HepG2 (cell line): Measurements from ENCODE around the gene PCARE. TPM values are rescaled to one million over a fixed set of nuclear protein-coding genes. Genes with fewer than 3 reads are reported as not detected.

Source experiments
- ATAC-seq: fragments of 200-7000 bp; cut with Tn5 transposase; 3 replicates; pipeline ENCODE4 v1.9.1; 2020; ENCODE audit warnings: mild to moderate bottlenecking, moderate library complexity
- BruUV-seq: library from RNA; stranded (reverse); fragments of 400-500 nt; replicated peaks from 2 replicates; lab custom pipeline; 2021; lab: Mats Ljungman, UMichigan
- CTCF ChIA-PET: fragments of 300-600 bp; formaldehyde crosslinking; extraction: SDS; loops from one replicate; lab custom pipeline; 2021; ENCODE audit warnings: low total read pairs, inconsistent platforms, low intra/inter-chr PET ratio; lab: Yijun Ruan, JAX
- POLR2A ChIA-PET: fragments of 350-600 bp; sonication (Branson Sonifier 250); formaldehyde crosslinking; loops from one replicate; lab custom pipeline; 2020; ENCODE audit warnings: antibody characterized with exemption, inconsistent platforms; lab: Yijun Ruan, JAX
- DNase-seq: peaks from one replicate; pipeline ENCODE4 v3.0.0-alpha.2; 2015; ENCODE audit warnings: low spot score
- FAIRE-seq: peaks from 3 replicates; lab custom pipeline; 2011; peaks lifted over from hg19 to GRCh38; lab: Jason Lieb, UNC
- H2AFZ ChIP-seq: one replicate; pipeline ENCODE4 v1.6.1; 2011; ENCODE audit warnings: low read length, inconsistent platforms
- H3K27ac ChIP-seq: fragments of 300-600 bp; 3 replicates; pipeline ENCODE4 v1.8.0; 2011; ENCODE audit warnings: mixed run types, mild to moderate bottlenecking, mixed read lengths, low read length, inconsistent platforms; ENCODE audit not compliant: insufficient read depth; ENCODE audit errors: extremely low read length
- H3K27me3 ChIP-seq, 2 experiments: fragments of 200-600 bp in 1 of 2; 2 replicates in 1 of 2; 3 replicates in 1 of 2; pipeline versions ENCODE4 v1.6.0 to v1.8.0; 2011; ENCODE audit warnings: low read length in 2 of 2, mild to moderate bottlenecking in 2 of 2, moderate library complexity in 2 of 2, inconsistent platforms in 1 of 2; ENCODE audit not compliant: insufficient read depth in 2 of 2, control insufficient read depth in 1 of 2
- H3K36me3 ChIP-seq, 2 experiments: fragments of 200-600 bp in 1 of 2; replicated peaks in 1 of 2; 2 replicates in 1 of 2; 3 replicates in 1 of 2; pipeline versions ENCODE4 v1.5.1 to v1.8.0; 2011; ENCODE audit warnings: low read length in 2 of 2, inconsistent platforms in 1 of 2; ENCODE audit not compliant: insufficient read depth in 2 of 2, control insufficient read depth in 1 of 2
- H3K4me1 ChIP-seq: 2 replicates; pipeline ENCODE4 v1.5.1; 2012; ENCODE audit warnings: low read length, inconsistent platforms; ENCODE audit not compliant: insufficient read depth
- H3K4me2 ChIP-seq: 2 replicates; pipeline ENCODE4 v1.6.0; 2011; ENCODE audit warnings: low read depth, low read length, inconsistent platforms
- H3K4me3 ChIP-seq, 3 experiments: fragments of 200-600 bp in 1 of 3; sonication (generic), shearing (Covaris generic) in 1 of 3; replicated peaks in 1 of 3; 2 replicates each; pipeline ENCODE4 v1.5.1; 2011 to 2016; ENCODE audit warnings: low read length in 3 of 3, inconsistent platforms in 2 of 3, low read depth in 2 of 3, mild to moderate bottlenecking in 2 of 3, control low read depth in 1 of 3, mixed read lengths in 1 of 3; ENCODE audit not compliant: insufficient read depth in 1 of 3
- H3K79me2 ChIP-seq: one replicate; pipeline ENCODE4 v1.6.1; 2011; ENCODE audit warnings: low read length, inconsistent platforms; ENCODE audit not compliant: insufficient read depth
- H3K9ac ChIP-seq: 2 replicates; pipeline ENCODE4 v1.6.0; 2011; ENCODE audit warnings: mild to moderate bottlenecking, low read depth, low read length, inconsistent platforms; ENCODE audit not compliant: insufficient read depth
- H3K9me3 ChIP-seq: 2 replicates; pipeline ENCODE4 v1.5.1; 2012; ENCODE audit warnings: mild to moderate bottlenecking, low read length
- H4K20me1 ChIP-seq: 2 replicates; pipeline ENCODE4 v1.6.0; 2011; ENCODE audit warnings: inconsistent platforms, mild to moderate bottlenecking, low read length, moderate library complexity; ENCODE audit not compliant: insufficient read depth
- AGO1 ChIP-seq: fragments of 200-400 bp; formaldehyde crosslinking; IDR thresholded peaks from 2 replicates; pipeline ENCODE4 v1.6.1; 2017; ENCODE audit warnings: mild to moderate bottlenecking, low read depth, low read length, moderate library complexity; ENCODE audit not compliant: poor library complexity, severe bottlenecking
- HDAC6 ChIP-seq: fragments of 200-600 bp; sonication (generic); IDR thresholded peaks from 2 replicates; pipeline ENCODE4 v1.7.0; 2017; ENCODE audit warnings: mild to moderate bottlenecking, antibody characterized with exemption, low read length, low read depth
- HOXA3 ChIP-seq: sonication (generic); formaldehyde crosslinking; IDR thresholded peaks from 2 replicates; pipeline ENCODE4 v1.5.0; 2020; ENCODE audit warnings: missing genetic modification reagents
- ONECUT2 ChIP-seq: sonication (generic); formaldehyde crosslinking; IDR thresholded peaks from 2 replicates; pipeline ENCODE4 v1.4.0; 2020; ENCODE audit warnings: missing genetic modification reagents
- U2AF2 ChIP-seq: fragments of 200-400 bp; formaldehyde crosslinking; IDR thresholded peaks from 2 replicates; pipeline ENCODE4 v1.6.1; 2017; ENCODE audit warnings: low read depth, mild to moderate bottlenecking, low read length
- ZBTB1 ChIP-seq: sonication (generic); formaldehyde crosslinking; IDR thresholded peaks from 2 replicates; pipeline ENCODE4 v1.4.0; 2020; ENCODE audit warnings: missing genetic modification reagents, borderline replicate concordance
- ZBTB38 ChIP-seq: sonication (generic); formaldehyde crosslinking; IDR thresholded peaks from 2 replicates; pipeline ENCODE4 v1.5.1; 2020; ENCODE audit warnings: mild to moderate bottlenecking, missing genetic modification reagents
- ZBTB8A ChIP-seq: sonication (generic); formaldehyde crosslinking; IDR thresholded peaks from 2 replicates; pipeline ENCODE4 v1.4.0; 2020; ENCODE audit warnings: mild to moderate bottlenecking, low read depth, missing genetic modification reagents, borderline replicate concordance
- ZNF326 ChIP-seq: sonication (generic); formaldehyde crosslinking; IDR thresholded peaks from 2 replicates; pipeline ENCODE4 v1.4.0; 2020; ENCODE audit warnings: missing genetic modification reagents, borderline replicate concordance
- ZNF629 ChIP-seq: sonication (generic); formaldehyde crosslinking; conservative IDR thresholded peaks from 2 replicates; pipeline ENCODE4 v1.5.0; 2020; ENCODE audit warnings: missing genetic modification reagents
- ZNF644 ChIP-seq: IDR thresholded peaks from 2 replicates; pipeline ENCODE4 v1.6.1; 2016; ENCODE audit warnings: low read depth
- ZNF75D ChIP-seq: sonication (generic); formaldehyde crosslinking; IDR thresholded peaks from 2 replicates; pipeline ENCODE4 v1.8.1; 2023; ENCODE audit warnings: missing genetic modification reagents, mild to moderate bottlenecking, borderline replicate concordance
- WGBS: methylation state at CpG from one replicate; pipeline ENCODE4 v1.1.6; 2017; ENCODE audit warnings: low lambda C conversion rate; 5-methylcytosine and 5-hydroxymethylcytosine counted together
- in situ Hi-C: cut with HindIII; loops from 2 replicates; pipeline ENCODE4 v1.10.0; 2017; ENCODE audit warnings: low pct_unique_long_range_greater_than_20kb; ENCODE audit not compliant: extremely low pct_ligation_motif_present
- intact Hi-C: fragments of 100-400 bp; cut with micrococcal nuclease; formaldehyde crosslinking; loops from one replicate; pipeline ENCODE4 v1.10.0; 2022; ENCODE audit not compliant: unreplicated experiment
- polyA plus RNA-seq, 8 experiments: library from polyadenylated mRNA; depleted of rRNA in 3 of 8; stranded (reverse) in 7 of 8; unstranded in 1 of 8; fragments of >200 nt; fragmentation: Illumina TruSeq in 4 of 8; extraction: Trizol in 4 of 8; gene quantifications; 2 replicates each; pipeline versions ENCODE4 v1.2.1 to v1.2.3, GENCODE V29; 2011 to 2016; ENCODE audit warnings: low read depth in 4 of 8, missing spikeins in 1 of 8, mixed read lengths in 1 of 8; ENCODE audit not compliant: insufficient read depth in 1 of 8
- total RNA-seq, 5 experiments: library from RNA; depleted of rRNA; stranded (reverse); fragments of >200 nt; fragmentation: Illumina TruSeq; extraction: Trizol; gene quantifications; 2 replicates each; pipeline ENCODE4 v1.2.3, GENCODE V29; 2016; ENCODE audit warnings: low read depth in 1 of 5
- TF ChIP-seq, protein P1 (sequence below): sonication (generic); formaldehyde crosslinking; IDR thresholded peaks from 2 replicates; pipeline ENCODE4 v1.5.0; 2020; ENCODE audit warnings: mild to moderate bottlenecking, missing genetic modification reagents
- TF ChIP-seq, protein P2 (sequence below): sonication (generic); formaldehyde crosslinking; IDR thresholded peaks from 2 replicates; pipeline ENCODE4 v1.5.0; 2020; ENCODE audit warnings: missing genetic modification reagents, mild to moderate bottlenecking, borderline replicate concordance
- TF ChIP-seq, protein P3 (sequence below): IDR thresholded peaks from 2 replicates; pipeline ENCODE4 v1.6.1; 2016
- TF ChIP-seq, protein P4 (sequence below): sonication (generic); formaldehyde crosslinking; IDR thresholded peaks from 2 replicates; pipeline ENCODE4 v1.4.0; 2020; ENCODE audit warnings: mild to moderate bottlenecking, low read depth, missing genetic modification reagents

PCARE gene
- total and polyA plus RNA-seq, 2 of the 13 experiments (the other 11 are each of a cell fraction or from before 2014, with no cell fraction given), result not detected

DNA sequence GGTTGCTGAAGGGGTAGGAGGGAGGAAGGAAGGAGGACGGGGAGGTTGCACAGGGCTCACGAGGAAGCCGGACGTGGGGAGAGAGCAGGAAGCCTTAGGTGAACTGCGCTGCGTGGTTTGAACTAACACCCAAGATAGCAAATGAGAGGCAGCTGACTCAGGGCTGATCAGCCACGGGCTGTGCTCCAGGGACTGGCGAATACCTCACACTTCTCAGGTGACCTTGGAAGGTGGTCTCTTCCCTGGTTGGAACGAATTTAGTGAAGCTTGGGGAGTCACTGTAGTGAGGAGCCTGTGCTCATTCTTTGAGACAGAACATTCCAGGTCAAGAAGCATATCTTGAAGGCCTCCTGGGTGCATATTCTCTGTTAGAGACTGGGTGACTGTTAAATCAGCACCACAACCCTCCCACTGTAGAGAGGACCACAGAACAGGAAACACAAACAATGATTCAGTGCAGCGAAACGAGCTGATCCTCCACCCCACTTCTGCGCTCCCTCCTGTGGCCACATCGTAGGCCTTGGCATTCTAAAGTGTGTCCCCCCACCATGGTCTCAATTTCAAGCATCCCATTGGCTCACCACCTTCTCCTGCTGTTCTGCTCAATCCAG is 59.4 kb downstream of the PCARE start (continued):
- TF ChIP-seq, protein P1, sequence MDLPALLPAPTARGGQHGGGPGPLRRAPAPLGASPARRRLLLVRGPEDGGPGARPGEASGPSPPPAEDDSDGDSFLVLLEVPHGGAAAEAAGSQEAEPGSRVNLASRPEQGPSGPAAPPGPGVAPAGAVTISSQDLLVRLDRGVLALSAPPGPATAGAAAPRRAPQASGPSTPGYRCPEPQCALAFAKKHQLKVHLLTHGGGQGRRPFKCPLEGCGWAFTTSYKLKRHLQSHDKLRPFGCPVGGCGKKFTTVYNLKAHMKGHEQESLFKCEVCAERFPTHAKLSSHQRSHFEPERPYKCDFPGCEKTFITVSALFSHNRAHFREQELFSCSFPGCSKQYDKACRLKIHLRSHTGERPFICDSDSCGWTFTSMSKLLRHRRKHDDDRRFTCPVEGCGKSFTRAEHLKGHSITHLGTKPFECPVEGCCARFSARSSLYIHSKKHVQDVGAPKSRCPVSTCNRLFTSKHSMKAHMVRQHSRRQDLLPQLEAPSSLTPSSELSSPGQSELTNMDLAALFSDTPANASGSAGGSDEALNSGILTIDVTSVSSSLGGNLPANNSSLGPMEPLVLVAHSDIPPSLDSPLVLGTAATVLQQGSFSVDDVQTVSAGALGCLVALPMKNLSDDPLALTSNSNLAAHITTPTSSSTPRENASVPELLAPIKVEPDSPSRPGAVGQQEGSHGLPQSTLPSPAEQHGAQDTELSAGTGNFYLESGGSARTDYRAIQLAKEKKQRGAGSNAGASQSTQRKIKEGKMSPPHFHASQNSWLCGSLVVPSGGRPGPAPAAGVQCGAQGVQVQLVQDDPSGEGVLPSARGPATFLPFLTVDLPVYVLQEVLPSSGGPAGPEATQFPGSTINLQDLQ (CRISPR knock-in tag), result no peak
- TF ChIP-seq, protein P2, sequence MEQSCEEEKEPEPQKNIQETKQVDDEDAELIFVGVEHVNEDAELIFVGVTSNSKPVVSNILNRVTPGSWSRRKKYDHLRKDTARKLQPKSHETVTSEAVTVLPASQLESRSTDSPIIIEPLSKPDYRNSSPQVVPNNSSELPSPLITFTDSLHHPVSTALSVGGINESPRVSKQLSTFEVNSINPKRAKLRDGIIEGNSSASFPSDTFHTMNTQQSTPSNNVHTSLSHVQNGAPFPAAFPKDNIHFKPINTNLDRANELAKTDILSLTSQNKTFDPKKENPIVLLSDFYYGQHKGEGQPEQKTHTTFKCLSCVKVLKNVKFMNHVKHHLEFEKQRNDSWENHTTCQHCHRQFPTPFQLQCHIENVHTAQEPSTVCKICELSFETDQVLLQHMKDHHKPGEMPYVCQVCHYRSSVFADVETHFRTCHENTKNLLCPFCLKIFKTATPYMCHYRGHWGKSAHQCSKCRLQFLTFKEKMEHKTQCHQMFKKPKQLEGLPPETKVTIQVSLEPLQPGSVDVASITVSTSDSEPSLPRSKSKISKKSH, result no peak
- TF ChIP-seq, protein P3, sequence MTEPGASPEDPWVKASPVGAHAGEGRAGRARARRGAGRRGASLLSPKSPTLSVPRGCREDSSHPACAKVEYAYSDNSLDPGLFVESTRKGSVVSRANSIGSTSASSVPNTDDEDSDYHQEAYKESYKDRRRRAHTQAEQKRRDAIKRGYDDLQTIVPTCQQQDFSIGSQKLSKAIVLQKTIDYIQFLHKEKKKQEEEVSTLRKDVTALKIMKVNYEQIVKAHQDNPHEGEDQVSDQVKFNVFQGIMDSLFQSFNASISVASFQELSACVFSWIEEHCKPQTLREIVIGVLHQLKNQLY (CRISPR knock-in tag), result no peak
- TF ChIP-seq, all 625 proteins: peak for 0

DNA sequence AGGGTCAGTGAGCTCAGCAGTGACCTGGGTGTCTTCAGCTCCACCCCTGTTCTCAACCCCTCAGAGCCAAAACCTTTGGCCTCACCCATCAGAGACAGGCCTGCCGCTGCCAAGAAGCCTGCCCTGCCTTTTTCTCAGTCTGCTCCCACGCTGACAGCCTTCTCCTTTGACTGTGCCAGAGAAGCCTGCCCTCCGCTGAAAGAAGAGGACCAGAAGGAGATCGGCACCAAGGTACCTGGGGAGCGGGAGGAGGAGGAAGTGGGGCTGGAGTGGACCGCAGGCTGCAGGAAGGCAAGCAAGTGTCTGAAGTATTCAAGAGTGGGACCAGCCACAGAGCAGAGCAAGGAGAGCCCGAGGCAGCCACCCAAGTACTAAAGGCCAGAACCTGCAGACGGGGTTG is 60.0 kb downstream of the PCARE start:
- no peaks in the 10 kb centered on the region; the same call in 1 of the 2 replicates for H4K20me1 ChIP-seq
- H3K36me3 ChIP-seq, result no peaks in the 10 kb centered on the region
- no peak for DNase-seq
- ChIA-PET POLR2A (no interaction called here), CTCF (no interaction called here)
- H3K4me2 ChIP-seq, result no peak overlapping the region
- in situ Hi-C loops (no loop called here), intact Hi-C loops (no loop called here)
- ATAC-seq, result no peak
- BruUV-seq, result no TSS peak
- H3K9me3 ChIP-seq, result no peaks in the 10 kb centered on the region
- 44% methylated on average over 8 of the region's 8 CpGs for WGBS
- no peaks in the 10 kb centered on the region for H3K79me2 ChIP-seq
- H3K27ac ChIP-seq, result no peak overlapping the region
- H3K9ac ChIP-seq, result no peak overlapping the region
- no peak overlapping the region for H2AFZ ChIP-seq
- peaks cover 11 to 68% of the 10 kb centered on the region in 2 experiments for H3K27me3 ChIP-seq
- no peak overlapping the region for H3K4me3 ChIP-seq
- H3K4me1 ChIP-seq, result no peaks in the 10 kb centered on the region
- FAIRE-seq, result no peak
- TF ChIP-seq, protein P4, sequence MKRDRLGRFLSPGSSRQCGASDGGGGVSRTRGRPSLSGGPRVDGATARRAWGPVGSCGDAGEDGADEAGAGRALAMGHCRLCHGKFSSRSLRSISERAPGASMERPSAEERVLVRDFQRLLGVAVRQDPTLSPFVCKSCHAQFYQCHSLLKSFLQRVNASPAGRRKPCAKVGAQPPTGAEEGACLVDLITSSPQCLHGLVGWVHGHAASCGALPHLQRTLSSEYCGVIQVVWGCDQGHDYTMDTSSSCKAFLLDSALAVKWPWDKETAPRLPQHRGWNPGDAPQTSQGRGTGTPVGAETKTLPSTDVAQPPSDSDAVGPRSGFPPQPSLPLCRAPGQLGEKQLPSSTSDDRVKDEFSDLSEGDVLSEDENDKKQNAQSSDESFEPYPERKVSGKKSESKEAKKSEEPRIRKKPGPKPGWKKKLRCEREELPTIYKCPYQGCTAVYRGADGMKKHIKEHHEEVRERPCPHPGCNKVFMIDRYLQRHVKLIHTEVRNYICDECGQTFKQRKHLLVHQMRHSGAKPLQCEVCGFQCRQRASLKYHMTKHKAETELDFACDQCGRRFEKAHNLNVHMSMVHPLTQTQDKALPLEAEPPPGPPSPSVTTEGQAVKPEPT (CRISPR knock-in tag), result no peak
- TF ChIP-seq ZNF326 (CRISPR knock-in tag), result no peak
- no peak for TF ChIP-seq U2AF2
- TF ChIP-seq ONECUT2, result no peak
- TF ChIP-seq ZNF644 (CRISPR knock-in tag), result no peak
- TF ChIP-seq HOXA3, result no peak
- no peak for TF ChIP-seq ZNF629 (CRISPR knock-in tag)
- TF ChIP-seq HDAC6, result no peak
- TF ChIP-seq ZBTB1 (CRISPR knock-in tag), result no peak
- TF ChIP-seq ZBTB8A (CRISPR knock-in tag), result no peak
- TF ChIP-seq ZNF75D (CRISPR knock-in tag), result no peak
- TF ChIP-seq ZBTB38 (CRISPR knock-in tag), result no peak
- TF ChIP-seq AGO1, result no peak
